Activated CD4-positive, CD25-positive, alpha-beta regulatory T cell treated with anti-CD3 and anti-CD28 coated beads, Interleukin-2, amount 50 U/mL, for 16 hours (primary cell): Measurements from ENCODE around the gene MYO7B.
"Not testable (repeated sequence)": the region's sequence is repeated elsewhere in the genome, so short reads cannot be mapped to it uniquely, and the experiment has no call there.

Experiments used
- DNase-seq: peaks from one replicate; pipeline ENCODE4 v3.0.0-alpha.2; 2020; ENCODE audit warnings: low read depth, low spot score

Gene MYO7B

DNA sequence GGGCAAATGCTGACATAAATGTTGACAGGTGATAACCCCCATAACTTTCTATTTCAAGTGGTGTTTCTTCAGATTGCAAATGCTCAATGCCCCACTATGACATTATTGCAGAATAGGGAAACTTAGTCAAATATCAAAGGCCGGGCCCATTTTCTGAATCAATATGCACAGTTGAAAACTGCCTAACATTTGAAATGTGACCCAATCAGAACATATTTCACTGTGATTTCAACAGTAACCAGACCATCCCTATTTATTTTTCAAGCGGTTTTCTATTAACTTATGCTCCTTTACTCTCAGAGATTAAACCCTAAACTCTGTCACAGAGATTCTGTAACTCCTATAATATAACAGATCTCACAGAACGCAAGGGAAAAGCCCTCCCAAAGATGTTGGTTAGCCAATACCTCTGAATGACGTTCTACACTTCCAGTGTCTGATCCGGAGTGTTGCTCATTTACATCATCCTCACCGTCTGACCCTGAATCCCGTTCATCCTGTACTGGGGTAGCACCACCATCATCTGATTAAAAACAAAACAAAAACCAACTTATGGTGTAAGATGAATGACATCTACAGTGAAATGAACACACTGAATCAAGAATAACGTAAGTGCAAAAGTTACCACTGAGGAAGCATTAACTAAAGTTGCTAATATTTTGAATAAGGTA lies 12.1 kb upstream of the MYO7B start:
- DNase-seq = no peak

GRCh38 chr2:127524198-127524834 lies 11.2 kb upstream of the MYO7B start:
- DNase-seq = not testable (repeated sequence)

- no peak for DNase-seq
Measured at GRCh38 chr2:127525691-127526131, 9.8 kb upstream of the MYO7B start.

GRCh38 chr2:127526132-127527000 lies 9.1 kb upstream of the MYO7B start, which contains the start of gene IWS1:
TSS of gene IWS1 (minus strand) at chr2:127526489. CDS start at chr2:127526208, 281 bp downstream.
- DNase-seq = peak; percentile 85

DNA sequence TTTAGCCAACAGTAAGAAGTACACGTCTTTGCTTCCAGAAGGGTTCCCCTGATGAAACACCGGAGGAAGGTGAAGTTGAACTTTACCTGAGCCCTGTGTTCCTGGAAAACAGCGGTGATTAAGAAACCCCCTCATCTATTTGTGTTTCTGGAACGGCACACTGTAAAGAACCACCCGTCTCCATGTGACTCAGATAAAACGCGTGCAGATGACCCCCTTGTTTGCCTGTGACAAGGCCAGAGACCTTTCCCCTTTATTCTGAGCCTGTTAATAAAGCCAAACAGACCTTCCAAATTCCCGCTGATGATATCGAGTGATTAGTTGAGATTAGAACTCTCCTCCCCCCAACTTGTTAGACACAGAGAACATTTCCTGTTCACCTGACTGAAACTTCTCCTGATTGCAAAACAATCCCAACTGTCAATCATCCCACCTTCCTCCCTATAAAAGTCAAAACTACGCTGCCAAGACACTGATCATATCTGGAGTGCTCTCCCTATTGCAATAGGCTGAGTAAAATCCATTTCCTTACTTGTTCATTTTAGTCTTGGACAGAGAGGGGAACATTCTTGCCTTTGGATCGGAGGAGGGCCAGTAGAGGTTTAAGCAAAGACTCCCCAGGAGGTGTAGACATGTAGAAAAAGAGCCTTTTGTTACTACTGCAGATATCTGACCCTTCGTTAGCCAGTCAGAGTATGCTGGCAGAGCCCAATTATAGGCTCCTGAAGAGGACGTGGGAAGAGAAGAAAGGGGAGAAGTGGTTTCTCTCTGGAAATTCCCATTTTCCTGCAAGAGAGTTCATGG lies 8.3 kb upstream of the MYO7B start:
- no peak for DNase-seq

GRCh38 chr2:127528487-127528886 lies 7.0 kb upstream of the MYO7B start:
- DNase-seq = no peak

- not testable (repeated sequence) for DNase-seq
Measured at GRCh38 chr2:127529416-127529815, 6.1 kb upstream of the MYO7B start.

DNA sequence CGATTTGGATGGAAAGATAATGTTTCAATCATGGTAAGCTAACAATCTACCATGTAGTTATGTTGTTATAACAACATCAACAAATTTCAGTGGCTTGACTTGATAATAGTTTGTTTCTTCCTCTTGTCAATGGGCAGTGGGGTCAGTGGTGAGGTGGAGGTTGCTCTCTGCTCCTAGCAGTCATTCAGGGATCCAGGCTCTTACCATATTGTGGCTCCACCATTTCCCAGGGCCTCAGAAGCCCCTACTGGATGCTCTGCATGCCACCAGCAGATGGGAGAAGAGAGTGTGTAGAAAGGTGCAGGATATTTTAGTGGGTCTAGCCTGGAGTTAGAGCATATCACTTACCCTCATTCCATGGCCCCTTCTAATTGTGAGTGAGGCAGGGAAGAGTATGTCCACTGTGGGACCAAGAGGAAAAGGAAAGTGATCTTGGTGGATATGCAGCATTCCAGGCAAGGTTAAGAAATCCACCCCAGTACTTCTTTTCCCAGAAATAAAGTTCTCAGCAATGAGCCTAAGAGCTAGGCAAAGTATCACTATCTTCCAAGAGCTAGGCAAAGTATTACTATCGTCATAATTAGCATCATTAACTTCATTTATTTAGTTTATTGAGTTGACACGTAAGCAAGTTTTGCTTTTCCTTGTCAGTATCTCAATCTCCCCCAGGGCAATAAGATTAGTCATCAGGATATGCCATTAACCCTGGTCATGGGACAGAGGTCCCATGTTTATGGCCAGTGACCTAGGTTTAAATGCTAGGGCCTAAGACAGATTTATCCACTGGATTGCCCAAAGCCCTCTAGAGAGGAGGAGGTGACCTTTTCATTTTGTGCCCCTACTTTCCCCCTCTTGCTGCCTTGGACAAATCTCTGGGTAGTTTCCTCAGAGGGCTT lies 5.0 kb upstream of the MYO7B start:
- DNase-seq = no peak

GRCh38 chr2:127531221-127531648 lies 4.2 kb upstream of the MYO7B start:
- no peak for DNase-seq

DNA sequence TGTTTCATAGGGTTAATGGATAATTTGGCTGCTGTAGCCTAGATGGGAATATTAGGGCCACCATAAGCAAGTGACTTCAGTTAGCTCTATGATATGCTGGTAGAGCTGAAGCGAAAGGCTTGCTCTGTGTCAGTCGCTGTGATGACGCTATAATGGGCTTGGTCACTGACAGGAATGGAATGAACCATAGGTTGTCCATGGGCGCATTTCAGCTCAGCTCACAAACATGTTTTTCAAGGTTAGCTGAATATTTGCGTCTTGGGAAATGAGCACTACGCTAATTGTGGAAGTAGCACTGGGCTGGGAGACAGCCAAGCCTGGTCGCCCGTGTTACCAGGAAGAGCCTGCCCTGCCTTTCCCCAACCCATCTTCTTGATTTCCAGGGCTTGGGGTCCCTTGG lies 3.2 kb upstream of the MYO7B start:
- DNase-seq = no peak

DNA sequence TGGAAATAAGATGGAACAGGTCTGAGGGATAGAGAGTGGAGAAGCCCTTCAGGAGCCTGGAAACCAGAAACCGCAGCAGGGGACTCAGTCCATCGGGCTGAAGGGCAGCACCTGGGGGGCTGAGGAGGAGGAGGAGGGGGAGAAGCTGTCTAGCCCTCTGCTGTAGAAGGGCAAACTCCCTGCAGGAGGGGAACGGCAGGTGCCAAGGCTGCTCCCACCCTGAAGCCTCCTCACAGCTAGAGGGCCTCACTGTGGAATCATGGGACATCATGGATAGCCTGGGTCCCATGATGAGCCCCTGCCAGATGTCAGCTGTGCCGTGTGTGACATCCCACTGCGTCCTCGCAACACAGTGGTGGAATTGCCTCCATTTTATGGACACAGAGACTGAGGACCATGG lies 435 bp downstream of the MYO7B start:
- DNase-seq = no peak

DNA sequence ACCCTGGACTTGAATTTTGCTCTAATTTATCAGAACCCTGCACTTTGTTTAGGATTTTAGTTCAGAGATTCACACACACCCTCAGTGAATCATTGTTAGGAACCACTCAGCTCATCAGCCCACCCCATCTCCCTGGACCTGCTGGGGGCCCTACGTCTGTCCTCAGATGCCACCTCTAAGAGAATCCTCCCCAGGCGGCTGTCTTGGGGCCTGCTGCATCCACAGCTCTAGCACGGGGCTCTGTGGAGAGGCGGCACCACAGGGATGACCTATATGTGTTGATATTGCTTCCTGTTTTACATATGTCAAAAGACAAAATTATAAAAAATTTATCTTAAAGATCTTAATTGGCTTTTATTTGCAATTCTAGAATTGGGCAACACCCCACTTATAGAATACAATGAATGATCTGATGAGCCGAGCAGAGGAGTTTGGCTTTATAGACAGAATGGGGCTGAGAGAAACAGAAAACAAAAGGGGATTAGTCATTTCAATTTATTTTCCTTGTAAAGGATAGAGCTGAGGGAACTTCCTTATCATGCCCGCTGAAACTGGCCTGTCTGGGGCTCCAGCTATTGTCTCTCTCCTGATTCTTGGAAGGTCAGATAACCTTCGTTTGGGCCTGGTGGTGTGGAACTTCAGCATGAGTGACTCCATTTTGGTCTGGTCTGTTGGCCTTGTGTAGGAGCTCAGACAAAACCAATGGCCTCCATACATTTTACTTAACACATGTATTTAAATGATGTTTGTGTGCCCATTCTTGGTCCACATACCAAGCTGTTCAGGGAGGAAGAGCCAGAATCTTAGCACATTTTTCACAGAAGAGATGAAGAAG lies 1.4 kb downstream of the MYO7B start:
- DNase-seq = no peak

DNA sequence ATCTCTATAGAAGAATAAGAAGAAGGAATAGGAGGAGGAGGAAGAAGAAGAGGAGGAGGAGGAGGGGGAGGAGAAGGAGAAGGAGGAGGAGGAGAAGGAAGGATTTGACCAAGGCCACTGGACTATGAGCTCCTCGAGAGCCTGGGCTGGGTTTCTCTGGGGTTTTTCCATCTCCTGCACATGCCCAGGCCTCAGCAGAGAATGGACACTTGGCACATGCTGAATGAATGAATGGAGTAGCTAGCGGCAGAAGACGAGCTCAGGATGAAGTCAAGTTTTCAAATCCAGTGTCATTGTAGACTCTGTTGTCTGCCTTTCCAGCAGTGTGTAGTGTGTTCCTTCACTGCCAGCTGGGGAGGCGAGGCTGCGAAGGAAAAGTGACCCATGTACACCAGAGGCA lies 2.2 kb downstream of the MYO7B start:
- DNase-seq = no peak

DNA sequence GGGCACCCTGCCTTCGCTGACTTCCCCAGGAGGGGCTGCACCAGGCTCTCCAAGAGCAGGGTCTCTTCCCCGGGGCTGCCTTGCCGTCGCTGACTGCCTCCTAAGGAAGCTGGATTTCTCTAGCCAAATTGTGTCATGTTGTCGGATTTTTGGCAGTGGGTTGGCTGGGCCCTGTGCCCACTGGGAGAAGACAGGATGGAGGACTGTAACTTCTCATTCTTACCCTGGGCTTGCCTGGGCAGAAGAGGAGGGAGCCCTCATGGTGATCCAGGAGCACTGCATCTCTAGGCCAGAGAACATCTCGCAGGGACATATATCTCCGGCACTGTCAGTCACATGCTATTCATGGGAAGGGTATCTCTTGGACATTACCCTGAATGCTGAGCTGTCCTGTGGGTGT lies 6.3 kb downstream of the MYO7B start:
- DNase-seq = no peak

- no peak for DNase-seq
Measured at GRCh38 chr2:127542231-127542630, 6.7 kb downstream of the MYO7B start.

- DNase-seq = not testable (repeated sequence)
Measured at GRCh38 chr2:127543013-127543501, 7.6 kb downstream of the MYO7B start.

GRCh38 chr2:127545189-127545588 lies 9.7 kb downstream of the MYO7B start:
- DNase-seq = no peak

DNA sequence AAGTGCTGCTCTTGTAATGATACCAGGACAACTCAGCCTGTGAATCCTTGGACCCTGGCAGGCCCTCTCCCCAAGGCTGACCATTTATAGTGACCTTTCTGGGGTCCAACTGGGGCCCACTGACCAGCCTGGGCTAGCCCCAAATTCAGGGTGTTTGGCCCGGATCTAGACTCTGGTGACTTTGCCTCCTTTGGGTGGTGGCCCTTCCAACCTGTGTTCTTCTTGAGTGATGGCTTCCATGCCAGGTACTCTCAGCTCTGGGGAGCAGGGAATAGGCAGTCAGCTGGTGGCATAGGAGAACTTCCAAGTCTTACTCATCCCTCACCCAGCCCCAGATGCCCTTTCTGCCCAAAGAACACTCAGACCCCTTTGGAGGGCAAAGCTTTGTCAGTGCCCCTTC lies 10.3 kb downstream of the MYO7B start:
- no peak for DNase-seq

DNA sequence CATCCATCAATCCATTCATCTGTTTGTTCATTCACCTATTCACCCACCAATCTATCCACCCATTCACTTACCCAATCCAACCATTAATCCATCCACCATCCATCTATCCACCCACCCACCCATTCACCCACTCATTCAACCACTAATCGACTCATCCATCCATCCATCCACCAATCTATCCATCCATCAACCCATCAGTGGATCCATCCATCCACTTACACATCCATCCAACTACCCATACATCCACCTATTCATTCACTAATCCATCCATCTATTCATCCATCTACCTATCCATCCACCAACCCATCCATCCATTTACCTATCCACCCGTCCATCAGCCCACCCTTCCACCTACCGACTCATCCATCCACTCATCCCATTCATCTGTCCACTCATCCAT lies 11.3 kb downstream of the MYO7B start:
- no peak for DNase-seq
